HCT116 (cell line): ENCODE results near the gene TPI1. TPM values are rescaled to one million over a fixed set of nuclear protein-coding genes. Genes with fewer than 3 reads are reported as not detected.
A peak's percentile ranks its signal among the peaks of the same experiment; 100 is the strongest.

Experiments used
- ATAC-seq: fragments of 200-7000 bp; cut with Tn5 transposase; 2 replicates; pipeline ENCODE4 v1.9.1; 2020; ENCODE audit warnings: mild to moderate bottlenecking, moderate library complexity
- BruUV-seq: library from RNA; stranded (reverse); fragments of 400-500 nt; replicated peaks from 2 replicates; lab custom pipeline; 2021; lab: Mats Ljungman, UMichigan
- CTCF ChIA-PET: fragments of 300-600 bp; sonication (Branson Sonifier 250); formaldehyde crosslinking; loops from one replicate; lab custom pipeline; 2021; ENCODE audit warnings: antibody characterized with exemption; lab: Charles Lee
- POLR2A ChIA-PET: fragments of 300-600, 350-600 bp; sonication (Branson Sonifier 250); formaldehyde crosslinking; loops from one replicate; lab custom pipeline; 2021; ENCODE audit warnings: antibody characterized with exemption; lab: Charles Lee
- RAD21 ChIA-PET, 2 experiments: fragments of 300-600 bp; sonication (Branson Sonifier 250); formaldehyde crosslinking; loops; one replicate each; lab custom pipeline; 2023; ENCODE audit warnings: low total read pairs in 2 of 2; ENCODE audit not compliant: uncharacterized antibody in 2 of 2, unreplicated experiment in 2 of 2, low non-redundant PET in 1 of 2; lab: Charles Lee
- DNase-seq: peaks from one replicate; pipeline ENCODE4 v3.0.0-alpha.2; 2010; ENCODE audit warnings: low read depth, low spot score
- H2AFZ ChIP-seq: fragments of 200-600 bp; shearing (Covaris generic), sonication (generic); 2 replicates; pipeline ENCODE4 v1.6.1; 2017; ENCODE audit warnings: low read depth, mixed run types, mixed read lengths, antibody characterized with exemption, low read length; ENCODE audit not compliant: poor library complexity, severe bottlenecking
- H3K27ac ChIP-seq: 2 replicates; pipeline ENCODE4 v1.5.1; 2012; ENCODE audit warnings: low read depth, low read length
- H3K27me3 ChIP-seq: fragments of 200-600 bp; sonication (generic); 2 replicates; pipeline ENCODE4 v1.6.1; 2016; ENCODE audit warnings: mixed run types, low read length, mixed read lengths; ENCODE audit not compliant: insufficient read depth
- H3K36me3 ChIP-seq, 2 experiments: fragments of 200-500 bp in 1 of 2; fragments of 200-600 bp in 1 of 2; sonication (Bioruptor generic) in 1 of 2; sonication (generic) in 1 of 2; 2 replicates each; pipeline versions ENCODE4 v1.5.1 to v1.6.1; 2014 to 2016; ENCODE audit warnings: low read length in 2 of 2, inconsistent platforms in 1 of 2, mixed read lengths in 1 of 2, mixed run types in 1 of 2; ENCODE audit not compliant: insufficient read depth in 2 of 2, control insufficient read depth in 1 of 2
- H3K4me1 ChIP-seq, 2 experiments: fragments of 200-600 bp in 1 of 2; sonication (generic) in 1 of 2; 2 replicates each; pipeline versions ENCODE4 v1.5.1 to v1.6.1; 2012 to 2017; ENCODE audit warnings: low read length in 2 of 2, inconsistent platforms in 1 of 2, mild to moderate bottlenecking in 1 of 2, mixed read lengths in 1 of 2, mixed run types in 1 of 2, moderate library complexity in 1 of 2; ENCODE audit not compliant: insufficient read depth in 2 of 2, control insufficient read depth in 1 of 2
- H3K4me2 ChIP-seq: fragments of 200-600 bp; sonication (generic); 2 replicates; pipeline ENCODE4 v1.6.1; 2017; ENCODE audit warnings: mixed run types, low read length, mixed read lengths
- H3K4me3 ChIP-seq, 2 experiments: fragments of 200-600 bp in 1 of 2; sonication (generic) in 1 of 2; replicated peaks in 1 of 2; 2 replicates each; pipeline ENCODE4 v1.5.1; 2011 to 2016; ENCODE audit warnings: low read length in 2 of 2, control low read depth in 1 of 2, low read depth in 1 of 2, mild to moderate bottlenecking in 1 of 2, mixed read lengths in 1 of 2, mixed run types in 1 of 2
- H3K79me2 ChIP-seq: fragments of 200-600 bp; sonication (generic); 2 replicates; pipeline ENCODE4 v1.6.1; 2017; ENCODE audit warnings: mild to moderate bottlenecking, mixed run types, low read length, moderate library complexity, mixed read lengths; ENCODE audit not compliant: insufficient read depth
- H3K9ac ChIP-seq: fragments of 200-600 bp; sonication (generic); 2 replicates; pipeline ENCODE4 v1.6.1; 2016; ENCODE audit warnings: low read length, mixed read lengths
- H3K9me2 ChIP-seq: fragments of 200-600 bp; sonication (generic), shearing (Covaris generic); 2 replicates; pipeline ENCODE4 v1.6.1; 2017; ENCODE audit warnings: mixed run types, mild to moderate bottlenecking, moderate library complexity; ENCODE audit not compliant: insufficient read depth
- H3K9me3 ChIP-seq, 2 experiments: fragments of 200-500 bp in 1 of 2; fragments of 200-600 bp in 1 of 2; sonication (Bioruptor generic) in 1 of 2; sonication (generic) in 1 of 2; 2 replicates each; pipeline ENCODE4 v1.6.1; 2014 to 2017; ENCODE audit warnings: low read length in 2 of 2, mixed read lengths in 2 of 2, inconsistent platforms in 1 of 2, low read depth in 1 of 2, mild to moderate bottlenecking in 1 of 2, mixed run types in 1 of 2, moderate library complexity in 1 of 2; ENCODE audit not compliant: control insufficient read depth in 1 of 2, insufficient read depth in 1 of 2
- H4K20me1 ChIP-seq: fragments of 200-600 bp; sonication (generic), shearing (Covaris generic); 2 replicates; pipeline ENCODE4 v1.6.1; 2017; ENCODE audit warnings: mixed run types, mild to moderate bottlenecking, moderate library complexity; ENCODE audit not compliant: insufficient read depth
- CEBPB ChIP-seq: IDR thresholded peaks from 2 replicates; pipeline ENCODE4 v1.6.1; 2012; ENCODE audit warnings: low read depth
- EGR1 ChIP-seq: IDR thresholded peaks from 2 replicates; pipeline ENCODE4 v1.6.1; 2012; ENCODE audit warnings: low read depth
- EZH2 ChIP-seq: fragments of 200-600 bp; sonication (generic); IDR thresholded peaks from 2 replicates; pipeline ENCODE4 v1.6.1; 2017; ENCODE audit warnings: antibody characterized with exemption, mixed run types
- EZH2phosphoT487 ChIP-seq: fragments of 200-600 bp; IDR thresholded peaks from 2 replicates; pipeline ENCODE4 v1.6.1; 2018; ENCODE audit warnings: antibody characterized with exemption, borderline replicate concordance
- FOSL1 ChIP-seq: IDR thresholded peaks from 2 replicates; pipeline ENCODE4 v1.6.1; 2012; ENCODE audit warnings: low read depth
- JUND ChIP-seq: IDR thresholded peaks from 2 replicates; pipeline ENCODE4 v1.6.1; 2012
- POLR2A ChIP-seq: IDR thresholded peaks from 2 replicates; pipeline ENCODE4 v1.7.0; 2011; ENCODE audit warnings: borderline replicate concordance; ENCODE audit not compliant: insufficient read depth, insufficient read length; ENCODE audit errors: extremely low read depth
- POLR2AphosphoS5 ChIP-seq: IDR thresholded peaks from 2 replicates; pipeline ENCODE4 v1.6.1; 2011; ENCODE audit warnings: mild to moderate bottlenecking, low read depth, low read length, moderate library complexity
- SIN3A ChIP-seq: IDR thresholded peaks from 2 replicates; pipeline ENCODE4 v1.6.1; 2012; ENCODE audit warnings: low read depth
- SRF ChIP-seq: IDR thresholded peaks from 2 replicates; pipeline ENCODE4 v1.6.1; 2012; ENCODE audit warnings: low read depth
- TCF7L2 ChIP-seq: IDR thresholded peaks from 2 replicates; pipeline ENCODE4 v1.7.0; 2011; ENCODE audit warnings: borderline replicate concordance, inconsistent platforms; ENCODE audit not compliant: insufficient read depth, insufficient read length; ENCODE audit errors: extremely low read depth
- ZFX ChIP-seq: fragments of 450-650 bp; IDR thresholded peaks from 2 replicates; pipeline ENCODE4 v1.6.1; 2017
- intact Hi-C: fragments of 100-400 bp; cut with micrococcal nuclease; formaldehyde crosslinking; loops from 2 replicates; pipeline ENCODE4 v1.10.0; 2022
- total RNA-seq: library from RNA; stranded (reverse); gene quantifications from one replicate; pipeline ENCODE4 v1.2.1, GENCODE V29; 2021; ENCODE audit not compliant: unreplicated experiment
- TF ChIP-seq, protein P1 (sequence below): IDR thresholded peaks from 2 replicates; pipeline ENCODE4 v1.6.1; 2012
- TF ChIP-seq, protein P2 (sequence below), 3 experiments: fragments of 200-600 bp in 1 of 3; sonication (generic) in 1 of 3; IDR thresholded peaks in 2 of 3; conservative IDR thresholded peaks in 1 of 3; 2 replicates each; pipeline ENCODE4 v1.5.1; 2012 to 2017; ENCODE audit warnings: low read depth in 2 of 3, low read length in 2 of 3, antibody characterized with exemption in 1 of 3, borderline replicate concordance in 1 of 3, control low read depth in 1 of 3, mild to moderate bottlenecking in 1 of 3, mixed read lengths in 1 of 3, mixed run types in 1 of 3, moderate library complexity in 1 of 3; ENCODE audit not compliant: insufficient read depth in 1 of 3

TPI1 gene
- total RNA-seq, 1 experiment from 2014 or later: 1,068 TPM

DNA sequence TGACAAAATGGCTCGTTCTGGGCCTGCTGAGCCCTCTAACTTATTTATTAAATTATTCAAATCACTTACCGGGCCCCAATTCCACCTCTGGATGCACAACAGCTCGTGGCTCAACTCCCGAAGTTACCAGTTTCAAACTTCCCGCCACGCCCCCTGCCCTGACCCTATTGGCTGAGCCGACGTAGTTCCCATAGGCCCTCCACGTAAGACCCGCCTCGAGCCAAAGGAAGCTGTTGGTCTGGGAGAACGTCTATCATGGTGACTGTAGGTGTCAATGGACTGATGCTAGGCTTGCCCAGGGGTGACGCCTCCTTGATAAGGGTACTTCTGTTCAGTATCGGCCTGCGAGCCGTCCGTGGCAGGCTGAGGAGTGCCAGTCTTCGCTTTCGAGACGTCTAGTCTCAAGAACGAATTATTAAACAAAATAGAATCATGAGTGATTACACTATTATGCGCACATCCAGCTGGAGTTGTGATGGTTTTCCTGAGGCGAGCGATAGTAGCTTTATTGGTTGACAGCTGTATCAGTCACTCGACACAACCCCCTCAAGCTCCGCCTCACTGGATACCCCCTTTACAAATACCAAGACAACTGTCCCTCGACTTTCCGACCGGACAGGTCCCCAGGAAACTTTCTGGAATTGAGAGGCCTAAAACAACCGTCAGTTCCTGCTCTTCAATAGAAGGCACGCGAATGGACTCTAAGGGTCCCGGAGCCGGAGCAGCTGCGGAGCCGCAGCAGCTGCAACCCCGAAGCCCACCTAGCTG, 16.0 kb upstream of the TPI1 start, which contains the start of gene CDCA3:
TSS of gene CDCA3 (minus strand) at position 134 of the 768 bp plus-strand sequence. CDS start 334 bp downstream, outside the sequence.
- Histone ChIP-seq H3K9ac (peak within 1 kb of the TSS; percentile 89), H3K27me3 (no peaks in the 10 kb centered on the region), H3K4me2 (peak within 1 kb of the TSS; percentile 100), H3K4me3 (peak within 1 kb of the TSS; percentile 67 to 94), H3K9me3 (no peaks in the 10 kb centered on the region), H4K20me1 (no peaks in the 10 kb centered on the region), H2AFZ (peak within 1 kb of the TSS; percentile 85), H3K79me2 (peaks cover 49% of the 10 kb centered on the region), H3K9me2 (no peaks in the 10 kb centered on the region), H3K4me1 (peaks cover 15 to 31% of the 10 kb centered on the region in 2 experiments), H3K27ac (peak within 1 kb of the TSS; percentile 77), H3K36me3 (peaks cover 28 to 48% of the 10 kb centered on the region in 2 experiments; a peak in 3 of 4 replicates)
- no TSS peak for BruUV-seq
- CTCF ChIA-PET: interaction anchor here (1.0 to 3.4 kb wide), 10 partner anchors 17 to 128 kb away, joined by 3 to 38 read pairs (median 9); partner anchors contain the start of genes COPS7A, MLF2, P3H3 and SPSB2
- ATAC-seq (peak; percentile 71), DNase-seq (peak; percentile 98)
- RAD21 ChIA-PET: interaction anchor here (0.6 to 1.5 kb wide), 3 partner anchors 22 to 162 kb away, joined by 3 to 5 read pairs (median 4); partner anchors contain the start of genes SPSB2 (in 1 of the 2) and ZNF384 (in 1 of the 2)
- POLR2A ChIA-PET: interaction anchor here (0.9 to 8.9 kb wide), 16 partner anchors 11 to 317 kb away, joined by 3 to 186 read pairs (median 10); partner anchors contain the start of genes C12orf57, COPS7A, GAPDH and GNB3
- TF ChIP-seq FOSL1: no peak
- TF ChIP-seq POLR2A: peak; percentile 94
- TF ChIP-seq, protein P1, sequence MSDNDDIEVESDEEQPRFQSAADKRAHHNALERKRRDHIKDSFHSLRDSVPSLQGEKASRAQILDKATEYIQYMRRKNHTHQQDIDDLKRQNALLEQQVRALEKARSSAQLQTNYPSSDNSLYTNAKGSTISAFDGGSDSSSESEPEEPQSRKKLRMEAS: no peak
- no peak for TF ChIP-seq SRF
- peak; percentile 87 for TF ChIP-seq POLR2AphosphoS5
- TF ChIP-seq, protein P2, sequence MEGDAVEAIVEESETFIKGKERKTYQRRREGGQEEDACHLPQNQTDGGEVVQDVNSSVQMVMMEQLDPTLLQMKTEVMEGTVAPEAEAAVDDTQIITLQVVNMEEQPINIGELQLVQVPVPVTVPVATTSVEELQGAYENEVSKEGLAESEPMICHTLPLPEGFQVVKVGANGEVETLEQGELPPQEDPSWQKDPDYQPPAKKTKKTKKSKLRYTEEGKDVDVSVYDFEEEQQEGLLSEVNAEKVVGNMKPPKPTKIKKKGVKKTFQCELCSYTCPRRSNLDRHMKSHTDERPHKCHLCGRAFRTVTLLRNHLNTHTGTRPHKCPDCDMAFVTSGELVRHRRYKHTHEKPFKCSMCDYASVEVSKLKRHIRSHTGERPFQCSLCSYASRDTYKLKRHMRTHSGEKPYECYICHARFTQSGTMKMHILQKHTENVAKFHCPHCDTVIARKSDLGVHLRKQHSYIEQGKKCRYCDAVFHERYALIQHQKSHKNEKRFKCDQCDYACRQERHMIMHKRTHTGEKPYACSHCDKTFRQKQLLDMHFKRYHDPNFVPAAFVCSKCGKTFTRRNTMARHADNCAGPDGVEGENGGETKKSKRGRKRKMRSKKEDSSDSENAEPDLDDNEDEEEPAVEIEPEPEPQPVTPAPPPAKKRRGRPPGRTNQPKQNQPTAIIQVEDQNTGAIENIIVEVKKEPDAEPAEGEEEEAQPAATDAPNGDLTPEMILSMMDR (IDR thresholded peaks at IDR 0.05 in 2 of 3, conservative IDR thresholded peaks at IDR 0.05 in 1 of 3; ENCODE audit: borderline replicate concordance in 1 of 3, insufficient read depth in 1 of 3, low read depth in 2 of 3, low read length in 2 of 3): no peak
- no peak for TF ChIP-seq EGR1
- no peak for TF ChIP-seq JUND
- no peak for TF ChIP-seq ZFX
- TF ChIP-seq EZH2: no peak
- no peak for TF ChIP-seq EZH2phosphoT487
- TF ChIP-seq TCF7L2: no peak
- no peak for TF ChIP-seq SIN3A
- TF ChIP-seq CEBPB: no peak
- intact Hi-C loops: loop anchor here (5.0 kb wide), 1 partner anchor 244 kb away; the partner anchor contains the start of gene CHD4
